RWPE2 (cell line): Measurements from ENCODE around the gene PLAAT3.
"Not testable (repeated sequence)": the region's sequence is repeated elsewhere in the genome, so short reads cannot be mapped to it uniquely, and the experiment has no call there.

Experiments used
- ATAC-seq: fragments of 200-7000 bp; cut with Tn5 transposase; 3 replicates; pipeline ENCODE4 v1.9.1; 2021; ENCODE audit warnings: low read depth
- DNase-seq: peaks from one replicate; pipeline ENCODE4 v3.0.0-alpha.2; 2020; ENCODE audit warnings: low spot score
- H3K27ac ChIP-seq: fragments of 450-650 bp; 2 replicates; pipeline ENCODE4 v1.5.1; 2017; ENCODE audit warnings: mild to moderate bottlenecking; ENCODE audit not compliant: poor library complexity, severe bottlenecking
- H3K27me3 ChIP-seq: fragments of 250-450 bp; sonication (Bioruptor Pico); 2 replicates; pipeline ENCODE4 v1.5.1; 2021; ENCODE audit warnings: mild to moderate bottlenecking, moderate library complexity; ENCODE audit not compliant: insufficient read depth, poor library complexity, severe bottlenecking
- H3K36me3 ChIP-seq: fragments of 250-450 bp; sonication (Bioruptor Pico); 2 replicates; pipeline ENCODE4 v1.5.1; 2020; ENCODE audit warnings: low read depth, mild to moderate bottlenecking, moderate library complexity
- H3K4me1 ChIP-seq: fragments of 250-450 bp; sonication (Bioruptor Pico); 2 replicates; pipeline ENCODE4 v1.5.1; 2021; ENCODE audit warnings: mild to moderate bottlenecking, moderate library complexity; ENCODE audit not compliant: insufficient read depth, poor library complexity, severe bottlenecking
- H3K4me3 ChIP-seq: fragments of 250-450 bp; sonication (Bioruptor Pico); 2 replicates; pipeline ENCODE4 v1.5.1; 2021; ENCODE audit warnings: mild to moderate bottlenecking, moderate library complexity; ENCODE audit not compliant: severe bottlenecking
- H3K9me3 ChIP-seq: fragments of 250-450 bp; sonication (Bioruptor Pico); 2 replicates; pipeline ENCODE4 v1.5.1; 2021; ENCODE audit warnings: mild to moderate bottlenecking, moderate library complexity; ENCODE audit not compliant: severe bottlenecking
- CTCF ChIP-seq: fragments of 450-650 bp; IDR thresholded peaks from one replicate; pipeline ENCODE4 v1.5.1; 2017; ENCODE audit warnings: mild to moderate bottlenecking, moderate library complexity; ENCODE audit not compliant: poor library complexity, severe bottlenecking

The PLAAT3 gene

GRCh38 chr11:63603180-63603518, 11.1 kb downstream of the PLAAT3 start:
- no peaks in the 10 kb centered on the region for H3K27me3 ChIP-seq
- no peak for TF ChIP-seq CTCF
- no peaks in the 10 kb centered on the region for H3K9me3 ChIP-seq
- no peaks in the 10 kb centered on the region for H3K36me3 ChIP-seq
- H3K27ac ChIP-seq, result no peak overlapping the region
- no peak overlapping the region for H3K4me3 ChIP-seq
- H3K4me1 ChIP-seq, result no peaks in the 10 kb centered on the region
- DNase-seq, result no peak
- ATAC-seq, result no peak

DNA sequence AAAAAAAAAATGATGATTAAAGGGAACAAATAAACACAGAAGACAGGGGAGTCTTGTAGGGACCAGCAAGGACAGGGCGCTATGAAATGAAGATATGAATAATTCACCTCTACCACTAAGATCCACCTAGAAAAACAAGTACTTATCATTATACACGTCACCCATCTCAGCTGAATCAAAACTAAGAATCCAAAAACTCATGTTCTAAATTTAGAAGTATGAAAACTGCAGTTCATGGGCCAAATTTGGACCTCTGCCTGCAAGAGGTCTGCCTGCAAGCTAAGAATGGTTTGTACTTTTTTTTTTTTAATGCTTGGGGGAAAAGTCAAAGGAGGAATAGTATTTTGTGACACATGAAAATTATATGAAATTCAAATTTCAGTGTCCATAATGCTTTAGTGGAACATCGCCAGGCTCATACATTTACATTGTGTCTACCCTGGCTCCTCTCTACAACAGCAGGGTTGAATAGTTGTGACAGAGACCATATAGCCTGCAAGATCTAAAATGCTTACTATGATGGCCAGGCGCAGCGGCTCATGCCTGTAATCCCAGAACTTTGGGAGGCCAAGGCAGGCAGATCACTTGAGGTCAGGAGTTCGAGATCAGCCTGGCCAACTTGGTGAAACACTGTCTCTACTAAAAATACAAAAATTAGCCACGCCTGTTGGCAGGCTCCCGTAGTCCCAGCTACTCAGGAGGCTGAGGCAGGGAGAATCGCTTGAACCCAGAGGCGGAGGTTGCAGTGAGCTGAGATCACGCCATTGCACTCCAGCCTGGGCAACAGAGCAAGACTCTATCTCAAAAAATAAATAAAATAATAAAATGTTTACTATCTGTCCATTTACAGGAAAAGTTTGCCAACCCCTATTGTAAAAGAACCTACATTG, 11.7 kb downstream of the PLAAT3 start:
- H3K27ac ChIP-seq, H3K9me3 ChIP-seq, ATAC-seq, H3K27me3 ChIP-seq, DNase-seq, H3K4me3 ChIP-seq, H3K4me1 ChIP-seq, H3K36me3 ChIP-seq: not testable (repeated sequence)

- peak; percentile 75 for ATAC-seq
- no peak for DNase-seq
- no peak overlapping the region for H3K27ac ChIP-seq
- no peaks in the 10 kb centered on the region for H3K36me3 ChIP-seq
- H3K27me3 ChIP-seq, result no peaks in the 10 kb centered on the region
- H3K9me3 ChIP-seq, result no peaks in the 10 kb centered on the region
- TF ChIP-seq CTCF, result no peak
- no peak overlapping the region for H3K4me3 ChIP-seq
- no peaks in the 10 kb centered on the region for H3K4me1 ChIP-seq
These were observed 14.8 kb downstream of the PLAAT3 start for GRCh38 chr11:63599211-63600122.

DNA sequence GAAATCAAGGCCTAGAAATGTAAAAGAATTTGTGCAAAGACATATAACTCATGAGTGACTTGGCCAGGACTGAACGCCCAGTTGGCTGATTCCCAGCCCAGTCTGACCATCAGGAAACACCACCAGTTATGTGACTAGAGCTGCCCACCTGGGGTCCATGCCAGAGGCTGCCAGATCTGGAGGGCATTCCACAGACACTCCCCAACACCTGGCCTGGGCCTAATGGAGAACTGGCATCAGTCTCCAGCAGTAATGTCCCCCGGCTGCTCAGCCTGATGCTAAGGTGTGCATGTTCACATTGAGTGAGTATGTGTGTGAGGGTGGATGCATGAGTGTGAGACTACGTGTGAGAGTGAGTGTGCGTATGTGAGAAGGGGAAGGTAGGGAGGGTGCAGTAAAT, 15.7 kb downstream of the PLAAT3 start:
- no peak; the same call in 2 of the 3 replicates for ATAC-seq
- H3K9me3 ChIP-seq, result no peaks in the 10 kb centered on the region
- no peak overlapping the region for H3K27ac ChIP-seq
- no peaks in the 10 kb centered on the region for H3K36me3 ChIP-seq
- no peaks in the 10 kb centered on the region for H3K27me3 ChIP-seq
- no peaks in the 10 kb centered on the region for H3K4me1 ChIP-seq
- H3K4me3 ChIP-seq, result no peak overlapping the region
- DNase-seq, result no peak
- TF ChIP-seq CTCF, result no peak

DNA sequence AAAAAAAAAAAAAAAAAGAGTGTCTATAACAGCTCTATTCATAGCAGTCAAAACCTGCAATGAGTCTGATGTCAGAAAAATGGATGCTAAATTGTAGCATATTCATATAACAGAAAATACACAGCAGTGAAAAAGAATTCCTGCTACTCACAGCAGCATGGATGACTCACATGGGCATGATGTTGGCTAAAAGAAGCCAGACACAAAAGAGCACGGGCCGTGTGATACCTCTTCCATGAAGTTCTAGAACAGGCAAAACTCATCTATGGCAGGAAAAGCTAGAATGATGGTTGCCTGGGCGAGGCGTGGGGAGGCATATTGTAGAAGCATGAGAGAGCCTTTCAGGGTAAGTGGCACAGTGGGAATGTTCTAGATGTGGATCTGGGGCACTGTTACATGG, 18.9 kb downstream of the PLAAT3 start:
- TF ChIP-seq CTCF, result no peak
- Histone ChIP-seq H3K4me1 (no peaks in the 10 kb centered on the region), H3K27ac (no peak overlapping the region), H3K36me3 (no peaks in the 10 kb centered on the region), H3K9me3 (no peaks in the 10 kb centered on the region), H3K4me3 (no peak overlapping the region), H3K27me3 (no peaks in the 10 kb centered on the region)
- DNase-seq, result no peak
- no peak for ATAC-seq
